ENCODE data around the gene MUCL1. TPM values are rescaled to one million over a fixed set of nuclear protein-coding genes. Genes with fewer than 3 reads are reported as not detected.
"Not testable (repeated sequence)": the region's sequence is repeated elsewhere in the genome, so short reads cannot be mapped to it uniquely, and the experiment has no call there.

MUCL1 gene
- total RNA-seq, 4 donors from 2014 or later: not detected

DNA sequence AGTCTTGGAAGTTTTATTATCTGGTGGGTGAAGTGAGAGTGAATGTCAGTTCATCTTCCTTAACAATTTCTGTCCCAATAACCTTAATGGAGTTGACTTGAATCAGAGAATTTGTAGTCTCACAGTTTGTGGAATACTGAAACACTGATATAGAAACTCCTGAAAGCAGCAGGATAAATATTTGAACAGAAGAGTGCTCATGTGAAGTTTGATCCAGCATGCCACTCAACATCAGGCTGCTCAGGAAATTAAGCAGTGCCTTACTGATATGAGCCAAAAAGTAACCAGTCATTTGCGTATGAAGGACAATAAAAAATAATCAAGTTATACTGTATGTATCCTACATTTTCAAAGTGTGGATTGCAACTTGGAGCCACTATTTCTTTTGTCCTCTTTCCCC, 15.7 kb downstream of the MUCL1 start:
- no peaks in the 10 kb centered on the region for H3K9me3 ChIP-seq
- no peaks in the 10 kb centered on the region for H3K36me3 ChIP-seq
- H3K27me3 ChIP-seq: no peaks in the 10 kb centered on the region
- DNase-seq (ENCODE audit: extremely low spot score): no peak
- H3K27ac ChIP-seq (replicated peaks in 1 of 4): no peak overlapping the region
- 88% methylated on average over 1 of the region's 1 CpG for WGBS
- no peaks in the 10 kb centered on the region for H3K4me1 ChIP-seq
- no peak overlapping the region for H3K4me3 ChIP-seq
- no peak for TF ChIP-seq EP300 (IDR thresholded peaks at IDR 0.05)
- TF ChIP-seq POLR2AphosphoS5 (IDR thresholded peaks at IDR 0.05): no peak
- TF ChIP-seq POLR2A (IDR thresholded peaks at IDR 0.05; ENCODE audit: low read depth): no peak
- TF ChIP-seq, protein P1, sequence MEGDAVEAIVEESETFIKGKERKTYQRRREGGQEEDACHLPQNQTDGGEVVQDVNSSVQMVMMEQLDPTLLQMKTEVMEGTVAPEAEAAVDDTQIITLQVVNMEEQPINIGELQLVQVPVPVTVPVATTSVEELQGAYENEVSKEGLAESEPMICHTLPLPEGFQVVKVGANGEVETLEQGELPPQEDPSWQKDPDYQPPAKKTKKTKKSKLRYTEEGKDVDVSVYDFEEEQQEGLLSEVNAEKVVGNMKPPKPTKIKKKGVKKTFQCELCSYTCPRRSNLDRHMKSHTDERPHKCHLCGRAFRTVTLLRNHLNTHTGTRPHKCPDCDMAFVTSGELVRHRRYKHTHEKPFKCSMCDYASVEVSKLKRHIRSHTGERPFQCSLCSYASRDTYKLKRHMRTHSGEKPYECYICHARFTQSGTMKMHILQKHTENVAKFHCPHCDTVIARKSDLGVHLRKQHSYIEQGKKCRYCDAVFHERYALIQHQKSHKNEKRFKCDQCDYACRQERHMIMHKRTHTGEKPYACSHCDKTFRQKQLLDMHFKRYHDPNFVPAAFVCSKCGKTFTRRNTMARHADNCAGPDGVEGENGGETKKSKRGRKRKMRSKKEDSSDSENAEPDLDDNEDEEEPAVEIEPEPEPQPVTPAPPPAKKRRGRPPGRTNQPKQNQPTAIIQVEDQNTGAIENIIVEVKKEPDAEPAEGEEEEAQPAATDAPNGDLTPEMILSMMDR (IDR thresholded peaks at IDR 0.05): no peak
- intact Hi-C loops (cut with DNase I): no loop called here

DNA sequence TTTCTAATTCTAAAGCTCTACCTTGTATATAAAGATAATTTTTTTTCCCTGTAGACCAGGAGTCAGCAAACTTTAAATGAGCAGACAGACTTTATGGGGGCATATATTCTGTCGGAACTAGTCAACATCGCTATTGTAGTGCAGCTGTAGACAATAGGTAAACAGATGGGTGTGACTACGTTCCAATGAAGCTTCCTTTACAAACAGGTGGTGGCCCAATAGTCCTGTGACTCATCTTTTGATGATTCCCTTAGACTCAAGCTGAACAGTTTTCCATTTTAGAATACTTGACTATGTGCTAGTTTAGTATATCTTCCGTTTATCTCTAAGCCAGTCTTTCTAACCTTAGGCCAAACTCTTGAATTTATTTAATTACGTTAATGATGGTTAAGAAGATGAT, 16.3 kb downstream of the MUCL1 start:
- H3K4me1 ChIP-seq: no peaks in the 10 kb centered on the region
- no peaks in the 10 kb centered on the region for H3K36me3 ChIP-seq
- no peaks in the 10 kb centered on the region for H3K27me3 ChIP-seq
- 88% methylated on average over 5 of the region's 5 CpGs for WGBS
- no peak overlapping the region for H3K27ac ChIP-seq (replicated peaks in 1 of 4)
- DNase-seq (ENCODE audit: extremely low spot score): no peak
- intact Hi-C loops (cut with DNase I): no loop called here
- H3K4me3 ChIP-seq: no peak overlapping the region
- no peaks in the 10 kb centered on the region for H3K9me3 ChIP-seq
- TF ChIP-seq EP300 (IDR thresholded peaks at IDR 0.05): no peak
- TF ChIP-seq, protein P1 (IDR thresholded peaks at IDR 0.05): no peak
- TF ChIP-seq POLR2AphosphoS5 (IDR thresholded peaks at IDR 0.05): no peak
- no peak for TF ChIP-seq POLR2A (IDR thresholded peaks at IDR 0.05; ENCODE audit: low read depth)

DNA sequence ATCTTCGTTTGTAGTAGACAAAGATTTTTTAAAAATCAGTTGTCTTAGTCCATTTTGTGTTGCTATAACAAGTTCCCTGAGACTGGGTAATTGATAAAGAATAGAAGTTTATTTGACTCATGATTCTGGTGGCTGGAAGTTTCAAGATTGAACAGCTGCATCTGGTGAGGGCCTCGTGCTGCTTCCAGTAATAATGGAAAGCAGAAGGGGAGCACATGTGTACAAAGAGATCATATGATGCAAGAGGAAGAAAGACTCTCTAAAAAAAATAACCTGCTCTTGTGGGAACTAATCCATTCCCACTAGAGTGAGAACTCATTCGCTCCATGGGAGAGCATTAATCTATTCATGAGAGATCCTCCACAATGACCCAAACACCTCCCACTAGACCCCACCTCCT, 24.8 kb downstream of the MUCL1 start:
- WGBS: 43% methylated on average over 3 of the region's 3 CpGs
- Histone ChIP-seq H3K36me3 (no peaks in the 10 kb centered on the region), H3K4me1 (no peaks in the 10 kb centered on the region), H3K27me3 (no peaks in the 10 kb centered on the region), H3K27ac (replicated peaks in 1 of 4) (no peak overlapping the region), H3K4me3 (no peak overlapping the region), H3K9me3 (no peaks in the 10 kb centered on the region)
- no peak for DNase-seq (ENCODE audit: extremely low spot score)
- TF ChIP-seq EP300 (IDR thresholded peaks at IDR 0.05) (no peak), POLR2AphosphoS5 (IDR thresholded peaks at IDR 0.05) (no peak)
- intact Hi-C loops (cut with DNase I): no loop called here

DNA sequence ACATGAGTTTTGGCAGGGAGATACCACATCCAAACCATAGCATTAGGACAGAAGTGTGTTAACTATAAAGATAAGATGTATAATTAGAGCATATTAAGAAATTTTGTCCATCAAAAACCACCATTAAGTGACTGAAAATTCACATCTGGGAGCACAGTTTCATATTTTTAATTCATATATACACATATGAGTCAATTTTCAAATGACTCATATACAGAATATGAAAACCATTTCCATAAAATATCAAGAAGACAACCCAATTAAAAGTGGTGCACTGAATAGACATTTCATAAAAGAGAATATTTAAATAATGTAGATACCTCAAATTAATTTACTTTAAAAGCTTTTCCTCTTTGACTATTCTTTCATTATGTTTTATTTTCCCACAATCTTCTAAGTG, 25.3 kb downstream of the MUCL1 start:
- Histone ChIP-seq H3K27ac (replicated peaks in 1 of 4) (no peak overlapping the region), H3K27me3 (no peaks in the 10 kb centered on the region), H3K4me3 (no peak overlapping the region), H3K4me1 (no peaks in the 10 kb centered on the region), H3K36me3 (no peaks in the 10 kb centered on the region), H3K9me3 (no peaks in the 10 kb centered on the region)
- intact Hi-C loops (cut with DNase I): no loop called here
- TF ChIP-seq POLR2A (IDR thresholded peaks at IDR 0.05; ENCODE audit: low read depth) (no peak), EP300 (IDR thresholded peaks at IDR 0.05) (no peak), POLR2AphosphoS5 (IDR thresholded peaks at IDR 0.05) (no peak)
- TF ChIP-seq, protein P1 (IDR thresholded peaks at IDR 0.05): no peak
- no peak for DNase-seq (ENCODE audit: extremely low spot score)

DNA sequence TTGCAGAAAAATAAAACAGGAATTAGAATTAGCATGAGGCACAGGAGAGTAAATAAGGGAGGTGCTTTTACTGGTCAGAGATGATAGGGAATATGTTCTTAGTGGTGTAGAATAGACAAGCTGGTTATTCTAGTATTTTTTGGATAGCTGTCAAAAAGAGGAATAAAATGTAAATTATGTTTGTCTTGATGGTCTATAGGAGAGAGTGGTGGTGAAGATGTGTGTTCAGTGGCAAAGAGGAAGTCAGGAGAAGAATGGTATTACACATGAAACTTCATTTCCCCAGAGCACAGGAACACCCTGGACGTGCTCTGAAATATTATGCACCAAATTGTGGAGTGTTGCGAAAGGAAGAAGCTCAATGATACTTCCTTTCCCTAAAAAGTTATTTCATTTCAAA, 27.8 kb downstream of the MUCL1 start:
- Histone ChIP-seq H3K4me3 (no peak overlapping the region), H3K27ac (replicated peaks in 1 of 4) (no peak overlapping the region), H3K36me3 (no peaks in the 10 kb centered on the region), H3K9me3 (no peaks in the 10 kb centered on the region), H3K27me3 (no peaks in the 10 kb centered on the region), H3K4me1 (no peaks in the 10 kb centered on the region)
- DNase-seq (ENCODE audit: extremely low spot score): no peak
- intact Hi-C loops (cut with DNase I): no loop called here
- TF ChIP-seq, protein P1 (IDR thresholded peaks at IDR 0.05): no peak
- no peak for TF ChIP-seq POLR2A (IDR thresholded peaks at IDR 0.05; ENCODE audit: low read depth)
- TF ChIP-seq EP300 (IDR thresholded peaks at IDR 0.05): no peak
- TF ChIP-seq POLR2AphosphoS5 (IDR thresholded peaks at IDR 0.05): no peak
- WGBS: 59% methylated on average over 2 of the region's 2 CpGs

DNA sequence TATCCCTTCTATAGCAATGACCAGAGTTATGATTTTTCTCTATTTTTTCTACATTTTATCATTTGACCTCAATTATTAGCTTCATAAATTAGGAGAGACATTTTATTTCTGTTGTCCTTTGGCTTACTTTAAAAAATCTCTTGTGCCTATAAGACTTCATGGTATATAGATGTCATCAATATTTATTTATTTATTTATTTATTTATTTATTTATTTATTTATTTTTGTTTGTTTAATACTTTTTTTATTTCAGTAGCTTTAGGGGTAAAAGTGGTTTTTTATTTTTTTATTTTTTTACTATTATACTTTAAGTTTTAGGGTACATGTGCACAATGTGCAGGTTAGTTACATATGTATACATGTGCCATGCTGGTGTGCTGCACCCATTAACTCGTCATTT, 28.3 kb downstream of the MUCL1 start:
- H3K27me3 ChIP-seq; H3K27ac ChIP-seq (replicated peaks in 1 of 4); intact Hi-C loops (cut with DNase I); H3K4me1 ChIP-seq; H3K9me3 ChIP-seq; H3K4me3 ChIP-seq; DNase-seq (ENCODE audit: extremely low spot score); H3K36me3 ChIP-seq: not testable (repeated sequence)
- 76% methylated on average over 1 of the region's 1 CpG for WGBS

DNA sequence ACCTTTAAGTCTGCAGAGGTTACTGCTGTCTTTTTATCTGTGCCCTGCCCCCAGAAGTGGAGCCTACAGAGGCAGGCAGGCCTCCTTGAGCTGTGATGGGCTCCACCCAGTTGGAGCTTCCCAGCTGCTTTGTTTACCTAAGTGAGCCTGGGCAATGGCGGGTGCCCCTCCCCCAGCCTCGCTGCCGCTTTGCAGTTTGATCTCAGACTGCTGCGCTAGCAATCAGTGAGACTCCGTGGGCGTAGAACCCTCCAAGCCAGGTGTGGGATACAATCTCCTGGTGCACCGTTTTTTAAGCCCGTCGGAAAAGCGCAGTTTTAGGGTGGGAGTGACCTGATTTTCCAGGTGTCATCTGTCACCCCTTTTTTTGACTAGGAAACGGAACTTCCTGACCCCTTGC, 34.1 kb downstream of the MUCL1 start:
- H3K4me1 ChIP-seq; H3K9me3 ChIP-seq; H3K4me3 ChIP-seq; DNase-seq (ENCODE audit: extremely low spot score); intact Hi-C loops (cut with DNase I); H3K36me3 ChIP-seq; H3K27me3 ChIP-seq; H3K27ac ChIP-seq (replicated peaks in 1 of 4): not testable (repeated sequence)
- 77% methylated on average over 11 of the region's 11 CpGs for WGBS
